K562 (cell line): ENCODE results near the gene TYW1. TPM values are rescaled to one million over a fixed set of nuclear protein-coding genes. Genes with fewer than 3 reads are reported as not detected.
A peak's percentile ranks its signal among the peaks of the same experiment; 100 is the strongest.
"Not testable (repeated sequence)": the region's sequence is repeated elsewhere in the genome, so short reads cannot be mapped to it uniquely, and the experiment has no call there.

ENCODE experiments used
- ATAC-seq: fragments of 200-7000 bp; cut with Tn5 transposase; 3 replicates; pipeline ENCODE4 v1.9.1; 2020; ENCODE audit warnings: moderate library complexity
- BruUV-seq: library from RNA; stranded (reverse); fragments of 400-500 nt; replicated peaks from 2 replicates; lab custom pipeline; 2021; lab: Mats Ljungman, UMichigan
- CTCF ChIA-PET: fragments of 300-600 bp; formaldehyde crosslinking; extraction: SDS; loops from one replicate; lab custom pipeline; 2021; ENCODE audit warnings: low intra/inter-chr PET ratio; lab: Yijun Ruan, JAX
- POLR2A ChIA-PET: fragments of 300-600, 350-650 bp; sonication (Branson Sonifier 250); formaldehyde crosslinking; extraction: SDS; loops from one replicate; lab custom pipeline; 2021; ENCODE audit warnings: antibody characterized with exemption, inconsistent platforms; lab: Yijun Ruan, JAX
- DNase-seq, 4 experiments: peaks; one replicate each; pipeline versions ENCODE4 v3.0.0 to v3.0.0-alpha.2; 2011 to 2018; ENCODE audit warnings: low spot score in 3 of 4, mixed read lengths in 3 of 4; ENCODE audit errors: extremely low read depth in 1 of 4
- FAIRE-seq: peaks from 2 replicates; lab custom pipeline; 2011; peaks lifted over from hg19 to GRCh38; lab: Jason Lieb, UNC
- H2AFZ ChIP-seq: 2 replicates; pipeline ENCODE4 v1.6.0; 2011; ENCODE audit warnings: low read depth, low read length, control low read depth, inconsistent platforms
- H3K27ac ChIP-seq: fragments of 200-600 bp; 3 replicates; pipeline ENCODE4 v1.8.0; 2011; ENCODE audit warnings: low read depth, mild to moderate bottlenecking, control low read depth, inconsistent platforms, low read length, moderate library complexity, mixed read lengths; ENCODE audit errors: extremely low read depth
- H3K27me3 ChIP-seq, 2 experiments: fragments of 300-600 bp in 1 of 2; 2 replicates in 1 of 2; 3 replicates in 1 of 2; pipeline versions ENCODE4 v1.6.0 to v1.8.0; 2011; ENCODE audit warnings: inconsistent platforms in 2 of 2, low read length in 2 of 2, mild to moderate bottlenecking in 1 of 2, mixed read lengths in 1 of 2, moderate library complexity in 1 of 2; ENCODE audit not compliant: control insufficient read depth in 2 of 2, insufficient read depth in 2 of 2
- H3K36me3 ChIP-seq: fragments of 300-600 bp; 3 replicates; pipeline ENCODE4 v1.8.0; 2011; ENCODE audit warnings: mild to moderate bottlenecking, low read length, inconsistent platforms; ENCODE audit not compliant: control insufficient read depth, insufficient read depth
- H3K4me1 ChIP-seq, 2 experiments: fragments of 200-600 bp in 1 of 2; replicated peaks in 1 of 2; 2 replicates in 1 of 2; 3 replicates in 1 of 2; pipeline versions ENCODE4 v1.5.1 to v1.8.0; 2011; ENCODE audit warnings: inconsistent platforms in 2 of 2, low read length in 2 of 2, mild to moderate bottlenecking in 1 of 2, mixed read lengths in 1 of 2, moderate library complexity in 1 of 2; ENCODE audit not compliant: control insufficient read depth in 2 of 2, insufficient read depth in 2 of 2
- H3K4me2 ChIP-seq: 2 replicates; pipeline ENCODE4 v1.6.1; 2011; ENCODE audit warnings: low read length, control low read depth, inconsistent platforms, mixed read lengths; ENCODE audit not compliant: insufficient read depth
- H3K4me3 ChIP-seq: fragments of 200-600 bp; sonication (generic), shearing (Covaris generic); 2 replicates; pipeline ENCODE4 v1.5.1; 2016; ENCODE audit warnings: control low read depth, inconsistent platforms
- H3K79me2 ChIP-seq: fragments of 200-600 bp; 3 replicates; pipeline ENCODE4 v1.8.0; 2011; ENCODE audit warnings: low read length, inconsistent platforms; ENCODE audit not compliant: control insufficient read depth, insufficient read depth
- H3K9ac ChIP-seq, 2 experiments: 2 replicates each; pipeline versions ENCODE4 v1.6.0 to v1.6.1; 2011; ENCODE audit warnings: low read depth in 2 of 2, low read length in 2 of 2, control low read depth in 1 of 2, inconsistent platforms in 1 of 2, mild to moderate bottlenecking in 1 of 2, mixed read lengths in 1 of 2; ENCODE audit not compliant: insufficient read depth in 1 of 2
- H3K9me1 ChIP-seq: one replicate; pipeline ENCODE4 v1.6.0; 2011; ENCODE audit warnings: inconsistent platforms, mild to moderate bottlenecking, low read length, moderate library complexity; ENCODE audit not compliant: control insufficient read depth, insufficient read depth
- H3K9me3 ChIP-seq: replicated peaks from 2 replicates; pipeline ENCODE4 v1.5.1; 2011; ENCODE audit warnings: low read depth, low read length, inconsistent platforms; ENCODE audit not compliant: control insufficient read depth, insufficient read depth
- H4K20me1 ChIP-seq: replicated peaks from 2 replicates; pipeline ENCODE4 v1.6.1; 2011; ENCODE audit warnings: low read length, inconsistent platforms, mixed read lengths; ENCODE audit not compliant: control insufficient read depth, insufficient read depth
- MEIS2 ChIP-seq: fragments of 450-650 bp; IDR thresholded peaks from 2 replicates; pipeline ENCODE4 v1.6.1; 2014; ENCODE audit warnings: mild to moderate bottlenecking; ENCODE audit not compliant: partially characterized antibody
- PBX2 ChIP-seq, 2 experiments: IDR thresholded peaks in 1 of 2; conservative IDR thresholded peaks in 1 of 2; 2 replicates each; pipeline ENCODE4 v1.6.1; 2016; ENCODE audit warnings: low read depth in 2 of 2, mild to moderate bottlenecking in 1 of 2, missing compliant biosample characterization in 1 of 2, missing genetic modification characterization in 1 of 2, moderate library complexity in 1 of 2
- WGBS: fragments of 100-300 bp; shearing (Covaris generic); methylation state at CpG from one replicate; pipeline ENCODE4 v1.1.6; 2016; ENCODE audit warnings: low coverage, mixed read lengths; ENCODE audit not compliant: insufficient coverage; ENCODE audit errors: missing lambda C conversion rate; 5-methylcytosine and 5-hydroxymethylcytosine counted together
- in situ Hi-C: fragments of 300-500 bp; cut with MboI; formaldehyde crosslinking; loops from 4 replicates; pipeline ENCODE4 v1.15.0; 2018; ENCODE audit warnings: inconsistent platforms, mixed read lengths
- intact Hi-C: fragments of 100-400 bp; cut with micrococcal nuclease; formaldehyde crosslinking; loops from 2 replicates; pipeline ENCODE4 v1.14.2; 2022
- polyA plus RNA-seq, 8 experiments: library from polyadenylated mRNA; depleted of rRNA in 4 of 8; stranded (reverse) in 5 of 8; unstranded in 3 of 8; fragments of >200 nt; fragmentation: Nextera tagmentation in 2 of 8; fragmentation: Illumina TruSeq in 1 of 8; extraction: Ambion mirVana in 2 of 8; extraction: Trizol in 1 of 8; gene quantifications; 2 replicates each; pipeline versions ENCODE4 v1.2.1 to v1.2.3, GENCODE V29; 2011 to 2014; ENCODE audit warnings: inconsistent platforms in 1 of 8, missing spikeins in 1 of 8
- total RNA-seq, 7 experiments: library from RNA; depleted of rRNA in 6 of 7; stranded (reverse); fragments of >200 nt in 6 of 7; fragmentation: Illumina TruSeq in 2 of 7; extraction: Trizol in 2 of 7; gene quantifications; 2 replicates each; pipeline versions ENCODE4 v1.2.1 to v1.2.3, GENCODE V29; 2011 to 2021; ENCODE audit warnings: low replicate concordance in 1 of 7

The TYW1 gene
- total and polyA plus RNA-seq, 9 of the 15 experiments (the other 6 are each of a cell fraction or from before 2014, with no cell fraction given): 17.4 to 32.0 (median 26.2) TPM

GRCh38 chr7:67082880-67083279, 86.2 kb downstream of the TYW1 start:
- 89% methylated on average over 4 of the region's 4 CpGs for WGBS
- FAIRE-seq, H3K4me2 ChIP-seq: not testable (repeated sequence)

GRCh38 chr7:67089261-67089660, 92.6 kb downstream of the TYW1 start:
- DNase-seq, H3K79me2 ChIP-seq, H3K4me3 ChIP-seq, in situ Hi-C loops, ATAC-seq, H3K9me3 ChIP-seq, H3K4me2 ChIP-seq, H2AFZ ChIP-seq, H3K9ac ChIP-seq, H3K27me3 ChIP-seq, POLR2A ChIA-PET, CTCF ChIA-PET, H3K36me3 ChIP-seq, BruUV-seq, H3K4me1 ChIP-seq, H3K9me1 ChIP-seq, H4K20me1 ChIP-seq, H3K27ac ChIP-seq, intact Hi-C loops: not testable (repeated sequence)
- 94% methylated on average over 10 of the region's 10 CpGs for WGBS
- peak; percentile 26 for FAIRE-seq

More at GRCh38 chr7:67082880-67083279, 86.2 kb downstream of the TYW1 start:
- H4K20me1 ChIP-seq; ATAC-seq; H3K27ac ChIP-seq; BruUV-seq; POLR2A ChIA-PET; H3K79me2 ChIP-seq; TF ChIP-seq PBX2 (CRISPR knock-in tag; IDR thresholded peaks at IDR 0.05; ENCODE audit: low read depth): not testable (repeated sequence)
- TF ChIP-seq MEIS2 (peak; percentile 37), PBX2 (tag; conservative IDR thresholded peaks at IDR 0.05; ENCODE audit: low read depth) (0 out of 2 replicates have a peak, but pooled peaks have one; percentile 14)
- TF ChIP-seq, all 486 proteins: peak for 2; not testable (repeated sequence) for 484
- H3K9me1 ChIP-seq, intact Hi-C loops, in situ Hi-C loops, H3K9ac ChIP-seq, DNase-seq, H3K27me3 ChIP-seq, H3K4me3 ChIP-seq, H3K9me3 ChIP-seq, H3K4me1 ChIP-seq, CTCF ChIA-PET, H2AFZ ChIP-seq, H3K36me3 ChIP-seq: not testable (repeated sequence)
